Activated effector memory CD4-positive, alpha-beta T cell treated with anti-CD3 and anti-CD28 coated beads, Interleukin-2, amount 50 U/mL, for 16 hours (primary cell): Measurements from ENCODE around the gene MPV17L2.
"Not testable (repeated sequence)": the region's sequence is repeated elsewhere in the genome, so short reads cannot be mapped to it uniquely, and the experiment has no call there.

Source experiments
- DNase-seq: peaks from one replicate; pipeline ENCODE4 v3.0.0-alpha.2; 2020

Gene MPV17L2

DNA sequence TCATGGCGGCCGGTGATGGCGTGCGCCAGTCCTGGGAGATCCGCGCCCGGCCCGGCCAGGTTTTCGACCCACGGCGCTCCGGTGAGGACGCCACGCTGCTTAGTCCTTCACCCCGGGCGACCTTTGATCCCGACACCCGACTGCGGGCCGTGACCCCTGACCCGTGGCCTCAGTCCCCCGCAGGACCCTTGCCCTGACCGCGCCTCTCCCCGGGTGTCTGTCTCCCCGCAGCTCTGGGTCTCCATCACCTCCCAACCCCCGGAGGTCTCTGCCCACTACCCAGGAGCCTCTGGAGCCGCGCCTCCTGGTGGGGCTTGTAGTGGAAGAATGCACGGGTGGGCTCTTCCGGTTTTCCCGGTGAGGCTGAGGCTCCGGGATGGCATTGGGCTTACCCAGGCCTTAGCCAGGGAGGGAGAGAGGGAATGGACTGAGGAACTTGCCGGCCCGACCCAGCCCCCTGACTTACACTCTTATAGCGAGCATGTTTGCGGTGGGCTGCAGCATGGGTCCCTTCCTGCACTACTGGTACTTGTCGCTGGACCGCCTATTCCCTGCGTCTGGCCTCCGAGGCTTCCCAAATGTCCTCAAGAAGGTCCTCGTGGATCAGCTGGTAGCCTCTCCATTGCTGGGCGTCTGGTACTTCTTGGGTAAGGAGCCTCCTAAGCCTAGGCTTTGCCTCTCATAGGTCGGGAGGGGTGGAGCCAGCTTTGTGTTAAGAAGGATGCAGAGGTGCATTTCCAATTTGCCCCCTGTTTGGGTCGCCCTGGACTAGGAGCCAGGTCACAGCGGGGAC, 566 bp downstream of the MPV17L2 start:
- DNase-seq = no peak

DNA sequence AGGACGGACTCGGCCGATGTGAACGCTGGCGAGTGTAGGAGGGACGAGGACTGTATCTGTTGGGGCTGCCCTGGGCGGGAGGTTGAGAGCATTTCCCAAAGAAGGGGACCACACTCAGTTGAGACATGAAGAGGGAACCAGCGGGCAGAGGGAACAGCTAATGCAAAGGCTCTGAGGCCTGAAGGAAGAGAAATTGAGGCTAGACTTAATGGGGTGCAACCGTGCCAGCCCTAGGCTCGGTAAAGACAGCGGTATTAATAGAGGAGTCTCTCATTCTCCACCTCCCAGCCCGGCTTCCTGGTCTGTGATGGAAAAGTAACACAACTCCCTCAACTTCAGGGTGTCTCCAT, 1.1 kb downstream of the MPV17L2 start:
- DNase-seq = no peak

DNA sequence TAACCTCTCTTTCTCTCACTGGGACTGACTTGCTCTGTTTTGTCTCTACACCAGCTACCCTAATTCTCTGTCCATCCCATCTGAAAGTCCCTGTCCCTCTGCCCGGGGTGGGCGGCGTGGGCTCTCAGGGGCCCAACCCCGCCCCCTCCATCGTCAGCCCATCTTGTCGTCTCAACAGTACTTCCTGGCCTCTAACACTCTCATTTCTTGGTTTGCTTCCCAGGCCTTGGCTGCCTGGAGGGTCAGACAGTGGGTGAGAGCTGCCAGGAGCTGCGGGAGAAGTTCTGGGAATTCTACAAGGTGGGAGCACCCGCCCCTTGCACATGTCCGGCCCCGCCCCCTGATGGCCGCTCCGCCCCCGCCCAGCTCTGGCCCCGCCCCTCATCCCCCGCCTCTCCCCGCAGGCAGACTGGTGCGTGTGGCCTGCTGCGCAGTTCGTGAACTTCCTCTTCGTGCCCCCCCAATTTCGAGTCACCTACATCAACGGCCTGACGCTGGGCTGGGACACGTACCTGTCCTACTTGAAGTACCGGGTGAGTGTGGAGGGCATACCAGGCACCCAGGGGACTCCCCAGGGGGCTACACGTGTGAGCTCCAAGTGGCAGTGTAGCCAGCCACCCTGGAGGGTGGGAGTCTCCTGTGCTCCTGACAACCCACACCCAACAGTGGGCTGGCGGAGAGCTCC, 1.7 kb downstream of the MPV17L2 start:
- DNase-seq = peak; percentile 70

DNA sequence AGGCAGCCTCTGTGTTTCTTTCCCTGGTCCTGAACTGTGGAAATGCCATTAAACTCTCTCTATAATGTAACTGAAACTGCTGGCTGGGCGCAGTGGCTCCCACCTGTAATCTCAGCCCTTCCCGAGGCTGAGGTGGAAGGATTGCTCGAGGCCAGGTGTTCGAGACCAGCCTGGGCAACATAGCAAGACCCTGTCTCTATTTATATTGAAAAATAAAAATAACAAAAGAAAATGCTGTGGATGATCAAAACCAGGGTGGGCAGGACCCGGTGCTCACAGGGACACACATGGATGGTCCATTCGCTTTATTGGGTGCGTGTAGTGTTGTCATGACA, 3.5 kb downstream of the MPV17L2 start:
- DNase-seq = no peak

DNA sequence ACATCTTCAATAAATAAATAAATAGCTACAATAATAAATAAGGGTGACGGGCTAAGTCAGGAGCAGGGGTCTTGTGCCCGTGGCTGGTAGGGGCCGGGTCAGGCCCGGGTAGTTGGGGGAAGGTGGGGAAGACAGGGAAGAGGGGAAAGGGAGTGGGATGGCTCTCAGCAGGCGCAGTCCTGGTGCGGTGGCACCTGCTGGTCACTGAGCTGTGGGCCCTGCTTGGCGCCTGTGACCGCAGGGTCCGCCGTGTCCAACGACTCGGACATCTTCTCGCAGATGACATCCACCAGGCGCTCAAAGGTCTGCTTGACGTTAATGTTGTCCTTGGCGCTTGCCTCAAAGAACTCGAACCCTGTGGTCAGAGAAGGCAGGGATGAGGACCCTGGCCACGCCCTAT, 4.3 kb downstream of the MPV17L2 start:
- no peak for DNase-seq

DNA sequence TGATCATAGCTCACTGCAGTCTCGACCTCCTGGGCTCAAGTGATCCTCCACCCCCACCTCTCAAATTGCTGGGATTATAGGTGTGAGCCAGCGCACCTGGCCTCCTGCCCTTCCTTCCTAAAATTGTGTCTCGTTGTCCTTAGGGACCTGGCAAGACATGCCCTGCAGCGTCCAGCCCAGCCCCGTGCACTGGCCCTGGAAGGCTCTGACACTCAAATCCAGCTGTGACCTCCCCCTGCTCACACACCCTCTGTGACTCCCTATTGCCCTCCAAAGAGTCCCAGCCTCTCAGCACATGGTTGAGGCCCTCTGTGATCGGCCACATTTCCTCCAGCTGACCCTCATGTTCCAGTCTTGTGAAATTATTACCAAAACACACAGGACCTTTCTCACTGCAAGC, 4.9 kb downstream of the MPV17L2 start:
- DNase-seq = no peak

DNA sequence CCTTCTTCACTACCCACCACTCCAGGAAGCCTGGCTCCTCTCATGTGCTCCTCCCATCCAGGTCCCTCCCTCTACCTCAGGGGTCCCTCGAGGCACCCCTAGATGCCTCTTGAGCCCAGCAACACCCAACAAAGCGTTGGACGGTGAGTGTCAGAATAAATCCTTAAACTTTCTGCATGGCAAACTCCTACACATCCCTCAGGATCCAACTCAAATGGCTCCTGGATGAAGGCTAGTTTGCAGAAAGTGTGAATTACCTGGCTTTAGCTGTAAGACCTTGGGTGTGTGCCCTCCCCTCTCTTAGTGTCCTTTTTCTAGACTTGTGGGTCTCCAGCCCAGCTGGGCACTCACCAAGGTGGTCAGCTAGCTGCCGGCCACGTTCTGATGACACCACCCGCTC, 5.4 kb downstream of the MPV17L2 start:
- no peak for DNase-seq

DNA sequence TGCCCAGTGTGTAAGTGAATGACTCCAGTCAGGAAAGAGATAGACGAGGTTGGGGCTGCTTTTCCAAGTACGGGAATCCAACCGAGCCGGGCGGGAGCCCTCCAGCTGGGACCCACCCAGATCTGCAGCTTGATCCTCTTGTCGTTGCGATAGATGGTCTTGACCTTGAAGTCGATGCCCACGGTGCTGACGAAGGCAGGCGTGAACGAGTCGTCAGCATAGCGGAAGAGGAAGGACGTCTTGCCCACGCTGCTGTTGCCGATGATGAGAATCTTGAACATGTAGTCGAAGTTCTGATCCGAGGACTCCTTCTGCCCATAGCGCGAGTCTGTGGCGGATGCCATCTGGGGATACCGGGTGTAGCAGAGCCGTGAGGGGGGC, 9.4 kb downstream of the MPV17L2 start:
- no peak for DNase-seq

DNA sequence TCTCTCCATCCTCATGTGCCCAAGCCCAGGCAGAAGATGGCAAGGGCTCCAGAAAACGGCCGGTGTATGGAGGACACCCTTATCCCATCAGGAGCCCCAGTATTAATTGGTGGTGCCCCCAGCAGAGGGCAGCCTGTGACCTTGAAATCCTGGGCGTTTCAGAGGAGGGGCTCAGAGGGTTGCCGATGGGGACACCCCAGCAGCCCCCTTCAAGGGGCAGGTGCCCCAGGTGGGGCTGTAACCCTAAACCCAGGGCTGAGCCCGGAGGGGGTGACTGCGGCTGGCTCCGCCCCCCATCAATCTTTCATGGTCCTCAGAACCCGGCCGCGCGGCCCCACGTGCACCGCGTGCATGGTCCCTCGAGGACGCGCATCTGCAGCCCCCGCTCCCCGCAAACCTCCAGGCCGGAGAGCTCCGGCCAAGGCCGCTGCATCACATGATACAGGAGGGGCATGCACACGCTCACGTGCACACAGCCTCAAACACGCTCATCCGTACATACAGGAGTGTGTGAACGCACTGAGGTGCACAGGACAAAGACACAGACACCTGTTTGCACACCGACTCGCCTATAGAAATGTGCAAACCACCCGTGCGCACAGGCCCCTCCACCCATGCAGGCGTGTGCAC, 9.9 kb downstream of the MPV17L2 start:
- peak; percentile 71 for DNase-seq

DNA sequence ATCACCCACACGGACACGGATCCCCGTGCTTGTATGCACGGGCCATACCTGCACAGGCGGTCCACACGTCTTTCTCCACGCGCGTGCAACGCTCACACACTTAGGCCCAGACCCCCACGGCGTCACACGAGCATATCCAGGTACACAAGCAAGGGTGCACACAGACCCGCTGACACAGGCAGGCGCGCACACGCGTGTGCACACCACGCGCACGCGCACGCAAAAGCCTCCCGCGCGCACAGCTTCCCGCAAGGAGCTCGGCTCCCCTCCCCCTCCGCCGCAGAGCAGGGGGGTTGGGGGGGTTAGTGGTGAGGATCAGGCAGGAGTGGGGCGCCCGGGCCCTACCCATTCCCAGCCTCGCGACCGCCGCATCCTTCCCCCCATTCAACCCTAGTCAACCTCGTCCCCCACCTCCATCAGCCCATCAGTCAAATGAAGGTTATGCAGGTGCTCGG, 10.4 kb downstream of the MPV17L2 start:
- DNase-seq = peak; percentile 81

DNA sequence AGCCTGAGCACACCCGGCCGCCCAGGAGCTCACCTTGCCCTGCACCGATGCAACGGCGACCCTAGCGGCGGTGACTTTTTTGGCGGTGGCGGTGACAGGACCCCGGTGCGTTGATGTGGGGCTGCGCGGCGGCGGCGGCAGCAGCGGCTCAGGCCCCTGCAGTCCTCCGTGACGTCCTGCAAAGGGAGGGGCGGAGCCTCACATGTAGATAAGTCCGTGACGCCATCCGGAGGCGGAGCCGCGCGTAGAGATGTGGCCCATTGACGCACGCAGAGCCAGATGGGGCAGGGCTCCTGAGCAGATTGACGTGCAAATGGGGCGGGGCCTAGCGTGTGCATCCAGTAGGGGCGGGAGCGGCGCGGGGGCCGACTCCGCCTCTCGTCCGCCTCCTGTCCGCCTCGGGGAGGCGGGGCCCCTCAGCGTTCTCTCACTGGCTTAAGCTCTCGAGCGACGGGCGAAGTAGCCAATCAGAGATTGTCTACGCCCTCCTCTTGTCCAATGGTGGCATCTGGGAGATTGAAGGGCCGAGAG, 10.9 kb downstream of the MPV17L2 start, which contains the start of gene RAB3A:
TSS of gene RAB3A (minus strand) at position 180 of the 531 bp plus-strand sequence. CDS start 1,302 bp downstream, outside the sequence.
- peak; percentile 100 for DNase-seq

DNA sequence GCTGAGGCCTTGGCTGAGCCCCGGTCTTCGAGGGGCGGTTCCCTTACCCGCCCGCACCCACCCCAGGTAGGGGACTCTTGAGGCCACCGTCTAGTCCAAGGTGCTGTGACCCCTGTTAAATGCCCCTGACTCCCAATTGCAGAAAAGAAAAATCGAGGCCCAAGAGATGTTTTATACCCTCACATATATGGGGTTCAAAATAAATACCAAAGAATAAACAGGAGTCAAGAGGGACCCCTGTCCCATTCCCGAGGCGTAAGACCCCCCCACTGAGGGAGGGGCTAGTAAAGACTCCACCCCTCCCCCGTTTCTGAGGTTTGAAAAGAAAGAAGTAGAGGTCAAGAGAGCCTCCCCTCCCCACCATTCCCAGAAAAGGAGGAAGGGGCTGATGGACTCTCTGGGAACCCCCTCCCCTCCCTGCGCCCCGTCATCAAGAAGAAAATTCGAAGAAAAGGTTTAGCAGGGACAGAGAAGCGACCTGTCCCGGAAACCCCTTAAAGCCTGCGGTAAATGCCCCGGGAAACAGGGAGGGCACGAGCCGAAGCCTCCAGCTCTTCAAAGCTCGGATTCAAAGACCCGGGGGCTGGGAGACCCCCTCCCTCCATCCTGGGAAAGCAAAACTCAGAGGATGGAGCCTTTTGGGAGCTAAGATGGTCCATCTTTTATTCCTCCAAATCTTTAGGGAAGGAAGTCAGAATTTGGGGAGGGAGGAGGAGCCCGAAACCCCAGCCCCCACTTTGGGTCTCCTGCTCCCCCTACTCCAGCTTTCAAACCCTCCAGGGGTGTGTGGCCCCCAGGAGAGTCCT, 11.6 kb downstream of the MPV17L2 start:
- peak; percentile 77 for DNase-seq

DNA sequence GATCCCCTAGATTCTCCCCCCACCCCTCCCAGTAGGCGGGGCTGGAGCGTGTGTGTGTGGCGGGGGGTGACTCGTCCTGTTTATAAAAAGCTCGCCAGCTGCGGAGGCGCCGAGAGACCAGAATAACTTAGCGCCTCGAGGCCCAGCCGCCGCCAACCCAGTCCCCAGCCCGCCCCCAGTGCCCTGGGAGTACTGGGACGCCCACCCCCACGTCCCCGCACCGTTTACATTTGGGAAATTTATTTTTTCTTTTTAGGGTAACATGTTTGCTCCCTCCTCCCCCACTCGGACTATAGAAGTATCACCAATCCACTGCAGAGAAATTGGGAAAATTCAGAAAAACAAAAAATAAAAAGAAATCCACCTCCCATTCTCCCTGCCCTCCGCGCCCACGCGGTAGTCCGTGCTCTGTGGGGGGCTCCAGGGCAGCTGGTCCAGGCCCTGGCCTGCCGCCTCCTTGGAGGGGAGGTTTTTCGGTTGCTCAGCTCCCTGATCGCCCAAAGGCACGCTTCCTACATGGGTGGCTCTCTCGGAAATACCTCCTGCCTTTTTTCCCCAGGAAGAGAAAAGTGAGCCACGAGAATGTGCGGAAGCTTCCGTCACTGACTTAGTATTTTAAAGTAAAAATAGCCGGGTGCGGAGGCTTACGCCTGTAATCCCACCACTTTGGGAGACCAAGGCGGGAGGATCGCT, 12.3 kb downstream of the MPV17L2 start:
- DNase-seq = peak; percentile 84

DNA sequence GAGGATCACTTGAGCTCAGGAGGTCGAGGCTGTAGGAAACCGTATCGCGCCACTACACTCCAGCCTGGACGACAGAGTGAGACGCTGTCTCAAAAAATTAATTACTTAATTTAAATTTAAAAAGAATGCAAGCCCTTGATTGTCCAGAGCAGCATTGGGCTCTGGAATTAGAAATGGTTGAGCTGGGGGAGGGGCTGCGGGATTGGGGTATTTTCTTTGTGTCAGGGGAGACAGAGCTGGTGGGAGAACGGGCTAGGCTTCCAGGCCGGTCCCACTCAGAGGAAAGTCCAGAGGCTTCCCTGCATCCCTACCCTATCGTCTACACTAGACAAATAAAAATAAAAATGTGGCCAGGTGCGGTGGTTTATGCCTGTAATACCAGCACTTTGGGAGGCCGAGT, 13.0 kb downstream of the MPV17L2 start:
- no peak for DNase-seq

DNA sequence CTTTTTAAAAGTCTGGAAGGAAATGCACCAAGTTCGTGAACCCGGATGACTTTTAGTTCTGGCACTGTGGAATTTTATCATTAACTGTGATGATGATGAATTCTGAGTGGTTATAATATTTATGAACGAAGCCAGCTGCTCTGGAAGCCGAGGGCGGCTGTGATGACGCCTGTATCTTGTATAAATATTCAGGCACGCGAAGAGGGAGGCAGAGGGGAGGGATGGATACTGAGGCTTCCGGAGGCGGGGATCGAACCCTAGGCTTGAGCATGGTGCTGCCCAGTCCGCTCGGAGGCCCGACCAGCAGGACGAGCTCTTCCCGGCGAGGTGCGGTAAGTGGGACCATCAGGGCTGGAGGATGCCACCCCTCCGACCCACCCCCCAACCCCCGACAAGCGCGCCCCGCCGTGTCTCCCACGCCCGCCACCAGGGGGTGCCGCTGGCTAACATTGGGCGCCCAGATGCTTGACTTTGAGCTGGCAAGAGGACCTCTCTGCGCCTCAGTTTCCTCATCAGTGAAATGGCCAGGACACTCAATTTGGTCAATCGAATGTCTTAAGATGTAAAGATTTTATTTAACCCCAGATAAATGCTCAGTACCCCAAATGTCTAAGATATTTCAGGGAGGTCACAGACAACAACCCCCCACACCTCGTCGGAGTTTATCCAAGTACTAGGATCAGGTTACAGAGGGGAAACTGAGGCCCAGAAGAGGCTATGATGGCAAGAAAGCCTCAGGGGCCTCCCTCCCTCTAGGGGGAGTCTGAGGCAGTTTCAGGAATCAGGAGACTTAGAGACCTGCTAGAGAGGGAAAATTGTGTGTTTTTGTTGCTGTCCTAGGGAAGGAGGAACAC, 15.3 kb downstream of the MPV17L2 start:
- peak; percentile 85 for DNase-seq

DNA sequence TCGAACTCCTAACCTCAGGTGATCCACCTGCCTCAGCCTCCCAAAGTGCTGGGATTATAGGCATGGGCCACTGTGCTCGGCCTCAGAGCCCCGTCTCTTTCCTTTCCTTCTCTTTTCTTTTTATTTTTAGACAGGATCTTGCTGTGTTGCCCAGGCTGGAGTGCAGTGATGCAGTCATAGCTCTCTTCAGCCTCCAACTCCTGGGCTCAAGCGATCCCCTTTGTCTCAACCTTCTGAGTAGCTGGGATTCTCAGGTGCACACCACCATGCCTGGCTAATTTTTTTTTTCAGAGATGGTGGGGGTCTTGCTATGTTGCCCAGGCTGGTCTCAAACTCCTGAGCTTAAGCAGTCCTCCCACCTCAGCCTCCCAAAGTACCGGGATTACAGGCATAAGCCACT, 16.9 kb downstream of the MPV17L2 start:
- DNase-seq = not testable (repeated sequence)

DNA sequence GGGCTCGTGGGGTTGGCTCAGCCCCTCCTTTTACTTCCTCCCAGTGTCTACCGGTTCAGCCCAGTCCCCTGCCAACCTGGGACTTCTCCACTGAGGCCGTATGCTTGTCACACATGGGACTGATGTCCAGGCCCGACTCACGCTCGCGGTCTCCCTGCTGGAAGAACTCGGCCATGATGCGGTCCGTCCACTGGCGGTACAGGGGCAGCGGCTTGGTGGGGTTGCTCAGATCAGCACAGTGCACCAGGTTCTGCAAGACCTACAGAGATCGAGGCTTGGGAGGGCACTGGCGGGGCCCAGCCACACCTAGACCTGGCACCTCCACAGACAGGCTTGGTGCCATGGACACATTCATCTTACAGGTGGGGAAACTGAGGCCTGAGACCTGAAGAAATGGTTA, 18.7 kb downstream of the MPV17L2 start:
- no peak for DNase-seq

DNA sequence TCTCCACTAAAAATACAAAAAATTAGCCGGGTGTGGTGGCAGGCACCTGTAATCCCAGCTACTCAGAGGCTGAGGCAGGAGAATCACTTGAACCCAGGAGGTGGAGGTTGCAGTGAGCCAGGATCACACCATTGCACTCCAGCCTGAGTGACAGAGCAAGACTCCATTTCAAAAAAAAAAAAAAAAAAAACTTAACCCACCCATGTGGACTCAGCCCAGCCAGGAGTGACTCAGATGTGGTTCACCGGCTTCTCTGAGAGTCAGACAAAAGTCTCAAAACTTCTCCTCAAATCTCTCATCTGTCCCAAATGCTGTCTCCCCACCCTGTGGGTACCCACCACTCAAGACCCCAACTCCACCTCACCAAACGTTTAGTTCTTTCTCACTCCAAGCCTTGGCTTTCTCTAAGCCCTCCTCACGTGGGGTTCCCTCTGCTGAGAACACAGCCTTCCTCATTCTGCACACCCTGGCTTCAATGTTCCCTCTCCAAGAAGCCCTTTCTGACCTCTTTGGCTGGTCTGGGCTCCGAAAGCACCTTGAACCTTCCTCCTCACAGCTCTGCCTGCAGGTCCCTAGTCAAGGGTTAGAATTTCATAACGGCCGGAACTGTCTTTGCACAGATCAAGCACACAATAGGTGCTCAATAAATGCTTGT, 21.9 kb downstream of the MPV17L2 start:
- no peak for DNase-seq

DNA sequence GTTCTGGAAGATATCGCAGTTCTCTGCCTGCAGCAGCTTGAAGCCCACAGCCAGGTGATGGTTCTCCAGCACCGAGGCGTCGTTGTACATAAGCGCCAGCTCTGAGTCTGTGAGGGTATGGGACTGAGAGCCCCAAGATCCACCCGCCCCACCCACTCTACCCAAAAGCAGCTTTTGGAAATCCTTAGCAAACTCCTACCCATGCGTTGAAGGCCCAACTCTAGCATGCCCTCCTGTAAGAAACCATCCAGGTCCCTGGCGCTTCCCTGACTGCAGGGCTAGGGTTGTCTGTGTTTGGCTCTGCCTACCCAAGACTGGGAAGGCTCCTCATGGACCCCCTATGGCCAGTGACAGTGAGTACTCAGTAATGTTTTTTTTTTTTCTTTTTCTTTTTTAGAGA, 23.8 kb downstream of the MPV17L2 start:
- DNase-seq = no peak

DNA sequence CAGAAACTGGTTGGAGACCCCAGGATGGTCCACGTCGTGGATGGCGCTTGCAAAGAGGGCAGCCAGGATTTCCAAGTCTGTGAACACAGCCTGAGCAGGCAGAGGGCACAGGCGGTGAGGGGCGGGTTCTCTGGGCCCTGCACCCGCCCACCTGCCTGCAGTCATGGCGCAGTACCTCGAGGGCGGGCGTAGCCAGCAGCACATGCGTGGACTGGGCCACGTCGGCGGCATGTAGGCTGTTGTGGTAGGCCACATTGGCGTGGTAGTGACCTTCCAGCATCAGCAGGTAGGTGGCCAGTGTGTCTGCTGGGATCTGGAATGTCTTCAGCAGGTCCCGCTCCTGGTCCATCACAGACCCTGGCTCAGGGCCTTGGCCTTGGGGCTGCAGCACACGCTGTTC, 25.1 kb downstream of the MPV17L2 start:
- DNase-seq = no peak

DNA sequence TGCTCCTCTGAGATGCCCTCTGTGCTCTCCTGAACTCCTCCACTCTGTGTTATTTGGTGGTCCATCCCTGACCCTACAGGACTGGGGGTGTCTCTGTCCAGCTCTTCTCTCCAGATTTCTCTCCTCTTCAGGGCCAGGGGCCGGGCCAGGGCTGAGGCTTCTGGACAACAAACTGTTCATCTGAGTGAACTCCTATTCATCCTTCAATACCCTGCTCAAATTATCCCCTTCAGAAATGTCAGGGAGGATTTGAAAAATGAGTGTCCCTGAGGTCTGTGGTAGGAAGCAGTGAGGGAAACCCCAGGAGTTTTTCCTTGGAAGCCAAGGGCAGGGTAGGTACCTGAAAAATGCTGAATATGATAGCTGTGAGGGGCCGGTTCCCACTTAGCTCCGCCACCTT, 25.6 kb downstream of the MPV17L2 start:
- no peak for DNase-seq
